Lung (tissue), 12 donors: ENCODE data around the gene ZKSCAN5. TPM values are rescaled to one million over a fixed set of nuclear protein-coding genes. Genes with fewer than 3 reads are reported as not detected.
"Not testable (repeated sequence)": the region's sequence is repeated elsewhere in the genome, so short reads cannot be mapped to it uniquely, and the experiment has no call there.

ENCODE experiments used
- ATAC-seq: fragments of 200-7000 bp; cut with Tn5 transposase; one replicate; pipeline ENCODE4 v1.9.1; 2020; ENCODE audit warnings: moderate number of reproducible peaks; ENCODE audit not compliant: insufficient read depth, low FRiP score
- DNase-seq, 3 donors: peaks; one replicate each; pipeline ENCODE4 v3.0.0-alpha.2; 2013 to 2017
- H3K27ac ChIP-seq, 2 donors: one replicate each; pipeline ENCODE4 v1.5.1; 2013; ENCODE audit warnings: mild to moderate bottlenecking in 2 of 2, moderate library complexity in 2 of 2, control low read depth in 1 of 2, inconsistent platforms in 1 of 2, low read depth in 1 of 2, low read length in 1 of 2
- H3K27me3 ChIP-seq, 3 donors: one replicate each; pipeline ENCODE4 v1.5.1; 2013; ENCODE audit warnings: low read length in 2 of 3; ENCODE audit not compliant: control insufficient read depth in 3 of 3, insufficient read depth in 3 of 3
- H3K36me3 ChIP-seq, 4 donors: one replicate each; pipeline ENCODE4 v1.5.1; 2013; ENCODE audit warnings: low read length in 4 of 4, mild to moderate bottlenecking in 1 of 4, moderate library complexity in 1 of 4; ENCODE audit not compliant: control insufficient read depth in 4 of 4, insufficient read depth in 4 of 4
- H3K4me1 ChIP-seq, 5 donors: one replicate each; pipeline ENCODE4 v1.5.1; 2013; ENCODE audit warnings: low read length in 5 of 5, mild to moderate bottlenecking in 2 of 5, moderate library complexity in 1 of 5; ENCODE audit not compliant: control insufficient read depth in 5 of 5, insufficient read depth in 5 of 5
- H3K4me3 ChIP-seq: one replicate; pipeline ENCODE4 v1.5.1; 2013; ENCODE audit warnings: mild to moderate bottlenecking, control low read depth, moderate library complexity
- H3K9ac ChIP-seq, 2 donors: one replicate each; pipeline ENCODE4 v1.5.1; 2013; ENCODE audit warnings: low read length in 2 of 2, control low read depth in 1 of 2; ENCODE audit not compliant: insufficient read depth in 1 of 2
- H3K9me3 ChIP-seq, 4 donors: one replicate each; pipeline ENCODE4 v1.5.1; 2013; ENCODE audit warnings: low read length in 3 of 4, mild to moderate bottlenecking in 1 of 4, moderate library complexity in 1 of 4; ENCODE audit not compliant: control insufficient read depth in 4 of 4, insufficient read depth in 3 of 4
- WGBS, 2 donors: extraction: QIAGEN DNeasy Blood & Tissue Kit; methylation state at CpG; one replicate each; pipeline ENCODE4 v1.1.7; 2013; 5-methylcytosine and 5-hydroxymethylcytosine counted together
- polyA plus RNA-seq, 2 donors: library from polyadenylated mRNA; stranded (reverse); fragments of 200-250 nt; gene quantifications; one replicate each; pipeline ENCODE4 v1.2.1, GENCODE V29; 2013
- total RNA-seq, 2 donors: library from RNA; depleted of rRNA in 1 of 2; stranded (reverse); fragments of >200 nt in 1 of 2; gene quantifications; one replicate each; pipeline ENCODE4 v1.2.1, GENCODE V29; 2014 to 2021
- TF ChIP-seq, protein P1 (sequence below): IDR thresholded peaks from 2 replicates; pipeline ENCODE4 v1.5.1; 2012; ENCODE audit warnings: mild to moderate bottlenecking; ENCODE audit errors: control extremely low read depth, extremely low read depth
- donor health status: control.
- donor health status: control.
- donor health status: Bipolar disorder and iron deficiency.
- donor health status: healthy.
- donor health status: DM: yes; HTN: yes; CAD: no.

ZKSCAN5 gene
- total and polyA plus RNA-seq, 4 donors = 3.1 to 9.7 (median 6.2) TPM

- peaks cover 0 to 21% (median 10%) of the 10 kb centered on the region in 4 donors for H3K36me3 ChIP-seq
- TF ChIP-seq, protein P1, sequence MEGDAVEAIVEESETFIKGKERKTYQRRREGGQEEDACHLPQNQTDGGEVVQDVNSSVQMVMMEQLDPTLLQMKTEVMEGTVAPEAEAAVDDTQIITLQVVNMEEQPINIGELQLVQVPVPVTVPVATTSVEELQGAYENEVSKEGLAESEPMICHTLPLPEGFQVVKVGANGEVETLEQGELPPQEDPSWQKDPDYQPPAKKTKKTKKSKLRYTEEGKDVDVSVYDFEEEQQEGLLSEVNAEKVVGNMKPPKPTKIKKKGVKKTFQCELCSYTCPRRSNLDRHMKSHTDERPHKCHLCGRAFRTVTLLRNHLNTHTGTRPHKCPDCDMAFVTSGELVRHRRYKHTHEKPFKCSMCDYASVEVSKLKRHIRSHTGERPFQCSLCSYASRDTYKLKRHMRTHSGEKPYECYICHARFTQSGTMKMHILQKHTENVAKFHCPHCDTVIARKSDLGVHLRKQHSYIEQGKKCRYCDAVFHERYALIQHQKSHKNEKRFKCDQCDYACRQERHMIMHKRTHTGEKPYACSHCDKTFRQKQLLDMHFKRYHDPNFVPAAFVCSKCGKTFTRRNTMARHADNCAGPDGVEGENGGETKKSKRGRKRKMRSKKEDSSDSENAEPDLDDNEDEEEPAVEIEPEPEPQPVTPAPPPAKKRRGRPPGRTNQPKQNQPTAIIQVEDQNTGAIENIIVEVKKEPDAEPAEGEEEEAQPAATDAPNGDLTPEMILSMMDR = no peak
- no peak overlapping the region for H3K9ac ChIP-seq
- ATAC-seq = no peak
- WGBS, 2 donors = 62 to 68% methylated on average over 3 of the region's 3 CpGs
- H3K27ac ChIP-seq = no peak overlapping the region
- no peak for DNase-seq
- no peak overlapping the region for H3K4me3 ChIP-seq
- H3K27me3 ChIP-seq = no peaks in the 10 kb centered on the region
- no peaks in the 10 kb centered on the region for H3K9me3 ChIP-seq
- peaks cover 0 to 10% (median 3%) of the 10 kb centered on the region in 5 donors for H3K4me1 ChIP-seq
Measured at GRCh38 chr7:99576251-99576650, 71.8 kb downstream of the ZKSCAN5 start.

- peaks cover 0 to 10% (median 3%) of the 10 kb centered on the region in 5 donors for H3K4me1 ChIP-seq
- TF ChIP-seq, protein P1 = no peak
- H3K9ac ChIP-seq = peak overlapping the region; percentile 60 to 93
- ATAC-seq (no peak), DNase-seq (peak in 1 of 3 donors; percentile 15)
- 44 to 51% methylated on average over 10 of the region's 10 CpGs for WGBS, 2 donors
- H3K9me3 ChIP-seq = no peaks in the 10 kb centered on the region
- H3K27me3 ChIP-seq = no peaks in the 10 kb centered on the region
- peak overlapping the region; percentile 34 for H3K4me3 ChIP-seq
- peaks cover 0 to 3% (median 0%) of the 10 kb centered on the region in 4 donors for H3K36me3 ChIP-seq
- H3K27ac ChIP-seq = no peak overlapping the region
Measured at GRCh38 chr7:99579281-99579955, 75.0 kb downstream of the ZKSCAN5 start.

GRCh38 chr7:99579956-99580777 lies 75.7 kb downstream of the ZKSCAN5 start:
- DNase-seq (peak; percentile 78 to 82 (median 81)), ATAC-seq (peak; percentile 55)
- H3K9ac ChIP-seq = peak overlapping the region; percentile 60 to 93
- peak overlapping the region; percentile 34 for H3K4me3 ChIP-seq
- H3K9me3 ChIP-seq = no peaks in the 10 kb centered on the region
- H3K27me3 ChIP-seq = no peaks in the 10 kb centered on the region
- H3K36me3 ChIP-seq = no peaks in the 10 kb centered on the region
- H3K4me1 ChIP-seq = peaks cover 0 to 10% (median 3%) of the 10 kb centered on the region in 5 donors
- TF ChIP-seq, protein P1 = no peak
- WGBS, 2 donors = 1 to 2% methylated on average over 48 to 54 of the region's 54 CpGs
- H3K27ac ChIP-seq = peak overlapping the region in 1 of 2 donors; percentile 15

GRCh38 chr7:99580778-99581332 lies 76.4 kb downstream of the ZKSCAN5 start:
- not testable (repeated sequence) for H3K4me3 ChIP-seq, H3K9me3 ChIP-seq, DNase-seq, H3K27me3 ChIP-seq, H3K36me3 ChIP-seq, ATAC-seq, H3K27ac ChIP-seq
- H3K4me1 ChIP-seq = peaks cover 0 to 10% (median 3%) of the 10 kb centered on the region in 5 donors
- WGBS, 2 donors = 49 to 60% methylated on average over 4 of the region's 4 CpGs
- H3K9ac ChIP-seq = peak overlapping the region in 1 of 2 donors; percentile 93
